ENCODE data around the gene MRPL51. TPM values are rescaled to one million over a fixed set of nuclear protein-coding genes. Genes with fewer than 3 reads are reported as not detected.

Gene MRPL51
- total and polyA plus RNA-seq, 2 experiments from 2014 or later, result 93.9 to 463 TPM

DNA sequence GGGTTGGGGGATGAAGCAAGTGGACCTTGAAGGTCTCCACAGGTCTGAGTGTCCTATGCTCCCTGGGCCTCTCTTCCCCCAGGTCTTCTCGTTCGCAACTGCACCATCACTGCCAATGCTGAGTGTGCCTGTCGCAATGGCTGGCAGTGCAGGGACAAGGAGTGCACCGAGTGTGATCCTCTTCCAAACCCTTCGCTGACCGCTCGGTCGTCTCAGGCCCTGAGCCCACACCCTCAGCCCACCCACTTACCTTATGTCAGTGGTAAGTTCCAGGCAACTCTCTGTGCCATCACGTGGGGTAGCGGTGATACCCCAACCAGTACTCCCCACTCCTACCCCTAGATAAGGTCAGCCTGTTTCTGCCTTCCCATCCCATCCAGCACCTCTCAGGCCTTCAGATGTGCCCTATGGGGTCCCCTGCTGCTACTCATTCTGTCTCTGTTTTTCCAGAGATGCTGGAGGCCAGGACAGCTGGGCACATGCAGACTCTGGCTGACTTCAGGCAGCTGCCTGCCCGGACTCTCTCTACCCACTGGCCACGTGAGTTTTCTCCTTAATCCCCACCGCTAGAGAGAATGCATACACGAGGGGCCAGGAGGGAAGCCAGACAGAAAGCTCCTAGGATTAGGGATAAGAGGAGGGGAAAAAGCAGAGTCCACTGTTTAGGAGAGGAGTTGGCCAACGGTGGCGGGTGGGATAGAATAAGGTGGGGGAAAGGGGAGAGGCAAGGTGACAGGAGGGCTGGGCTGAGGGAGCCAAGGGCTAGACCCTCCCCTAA lies 42.8 kb downstream of the MRPL51 start:
- Histone ChIP-seq H3K36me3 (ENCODE audit: insufficient read depth) (no peaks in the 10 kb centered on the region), H3K27ac (ENCODE audit: low read depth) (no peak overlapping the region), H3K9me2 (ENCODE audit: insufficient read depth) (no peaks in the 10 kb centered on the region), H4K20me1 (replicated peaks; ENCODE audit: insufficient read depth) (no peaks in the 10 kb centered on the region), H3K4me3 (peak overlapping the region; percentile 44; the same call in 1 of the 2 replicates), H3K4me2 (peak overlapping the region; percentile 77), H3K27me3 (ENCODE audit: insufficient read depth) (no peaks in the 10 kb centered on the region), H3K4me1 (ENCODE audit: insufficient read depth) (peaks cover 29% of the 10 kb centered on the region), H3F3A (replicated peaks; ENCODE audit: low read depth) (peaks cover 6% of the 10 kb centered on the region; the same call in 1 of the 2 replicates), H2AFZ (peak overlapping the region; percentile 90; the same call in 1 of the 2 replicates), H3K79me2 (replicated peaks; ENCODE audit: insufficient read depth) (no peaks in the 10 kb centered on the region)
- H3K4me3 Mint-ChIP-seq, result peak overlapping the region; percentile 63; the same call in 1 of the 3 replicates
- H3K27me3 Mint-ChIP-seq (ENCODE audit: insufficient read depth, low read depth, poor library complexity), result peaks cover 17% of the 10 kb centered on the region
- H3K36me3 Mint-ChIP-seq (ENCODE audit: low read depth), result no peaks in the 10 kb centered on the region
- no peaks in the 10 kb centered on the region for H3K9me3 Mint-ChIP-seq
- H3K4me1 Mint-ChIP-seq, result peaks cover 44% of the 10 kb centered on the region
- DNase-seq (ENCODE audit: low spot score) (no peak), ATAC-seq (no peak; the same call in 2 of the 3 replicates)
- TF ChIP-seq STAT1 (IDR thresholded peaks at IDR 0.05; ENCODE audit: unreplicated experiment), result no peak
- no peak for TF ChIP-seq EZH2phosphoT487 (IDR thresholded peaks at IDR 0.05; ENCODE audit: unreplicated experiment)
- no peak for TF ChIP-seq EZH2 (IDR thresholded peaks at IDR 0.05; ENCODE audit: low read depth, unreplicated experiment)
- TF ChIP-seq JUNB (IDR thresholded peaks at IDR 0.05; ENCODE audit: unreplicated experiment), result no peak
- no peak for TF ChIP-seq CREB1 (CRISPR knock-in tag; IDR thresholded peaks at IDR 0.05; ENCODE audit: low read depth)
- TF ChIP-seq ZNF114 (CRISPR knock-in tag; IDR thresholded peaks at IDR 0.05), result no peak
- TF ChIP-seq, protein P1, sequence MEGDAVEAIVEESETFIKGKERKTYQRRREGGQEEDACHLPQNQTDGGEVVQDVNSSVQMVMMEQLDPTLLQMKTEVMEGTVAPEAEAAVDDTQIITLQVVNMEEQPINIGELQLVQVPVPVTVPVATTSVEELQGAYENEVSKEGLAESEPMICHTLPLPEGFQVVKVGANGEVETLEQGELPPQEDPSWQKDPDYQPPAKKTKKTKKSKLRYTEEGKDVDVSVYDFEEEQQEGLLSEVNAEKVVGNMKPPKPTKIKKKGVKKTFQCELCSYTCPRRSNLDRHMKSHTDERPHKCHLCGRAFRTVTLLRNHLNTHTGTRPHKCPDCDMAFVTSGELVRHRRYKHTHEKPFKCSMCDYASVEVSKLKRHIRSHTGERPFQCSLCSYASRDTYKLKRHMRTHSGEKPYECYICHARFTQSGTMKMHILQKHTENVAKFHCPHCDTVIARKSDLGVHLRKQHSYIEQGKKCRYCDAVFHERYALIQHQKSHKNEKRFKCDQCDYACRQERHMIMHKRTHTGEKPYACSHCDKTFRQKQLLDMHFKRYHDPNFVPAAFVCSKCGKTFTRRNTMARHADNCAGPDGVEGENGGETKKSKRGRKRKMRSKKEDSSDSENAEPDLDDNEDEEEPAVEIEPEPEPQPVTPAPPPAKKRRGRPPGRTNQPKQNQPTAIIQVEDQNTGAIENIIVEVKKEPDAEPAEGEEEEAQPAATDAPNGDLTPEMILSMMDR (conservative IDR thresholded peaks at IDR 0.05; ENCODE audit: low read depth in 2 of 2), result no peak
- TF ChIP-seq ZNF331 (CRISPR knock-in tag; IDR thresholded peaks at IDR 0.05; ENCODE audit: low read depth), result no peak
- TF ChIP-seq NANOG (IDR thresholded peaks at IDR 0.05; ENCODE audit: borderline replicate concordance), result no peak
- TF ChIP-seq, protein P2, sequence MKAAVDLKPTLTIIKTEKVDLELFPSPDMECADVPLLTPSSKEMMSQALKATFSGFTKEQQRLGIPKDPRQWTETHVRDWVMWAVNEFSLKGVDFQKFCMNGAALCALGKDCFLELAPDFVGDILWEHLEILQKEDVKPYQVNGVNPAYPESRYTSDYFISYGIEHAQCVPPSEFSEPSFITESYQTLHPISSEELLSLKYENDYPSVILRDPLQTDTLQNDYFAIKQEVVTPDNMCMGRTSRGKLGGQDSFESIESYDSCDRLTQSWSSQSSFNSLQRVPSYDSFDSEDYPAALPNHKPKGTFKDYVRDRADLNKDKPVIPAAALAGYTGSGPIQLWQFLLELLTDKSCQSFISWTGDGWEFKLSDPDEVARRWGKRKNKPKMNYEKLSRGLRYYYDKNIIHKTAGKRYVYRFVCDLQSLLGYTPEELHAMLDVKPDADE (IDR thresholded peaks at IDR 0.05), result no peak
- peak overlapping the region; percentile 97; the same call in 1 of the 2 replicates for H3K27ac Mint-ChIP-seq
